Body of pancreas (tissue), 4 donors: ENCODE data around the gene LRP8. TPM values are rescaled to one million over a fixed set of nuclear protein-coding genes. Genes with fewer than 3 reads are reported as not detected.

Experiments
- ATAC-seq: fragments of 150-250 bp; one replicate; pipeline ENCODE4 v1.9.1; 2016
- DNase-seq, 4 donors: peaks; one replicate each; pipeline ENCODE4 v3.0.0-alpha.2; 2019
- H3K27ac ChIP-seq, 4 donors: fragments of 200-600 bp; sonication (generic); 1 replicate in 3 of 4; 2 replicates in 1 of 4; pipeline versions ENCODE4 v1.5.1 to v1.6.1; 2016 to 2019; ENCODE audit warnings: mild to moderate bottlenecking in 1 of 4, mixed read lengths in 1 of 4, moderate library complexity in 1 of 4
- H3K27me3 ChIP-seq, 2 donors: fragments of 200-600 bp; sonication (generic); one replicate each; pipeline ENCODE4 v1.6.0; 2016; ENCODE audit warnings: mild to moderate bottlenecking in 1 of 2
- H3K36me3 ChIP-seq, 2 donors: fragments of 200-600 bp; sonication (generic); replicated peaks in 1 of 2; 2 replicates each; pipeline ENCODE4 v1.5.1; 2016; ENCODE audit warnings: low read depth in 2 of 2; ENCODE audit not compliant: insufficient read depth in 1 of 2
- H3K4me1 ChIP-seq: fragments of 200-600 bp; sonication (generic); one replicate; pipeline ENCODE4 v1.6.0; 2016
- H3K4me3 ChIP-seq, 2 donors: fragments of 200-600 bp; sonication (generic); 1 replicate in 1 of 2; 2 replicates in 1 of 2; pipeline ENCODE4 v1.5.1; 2016 to 2019
- H3K9me3 ChIP-seq, 3 donors: fragments of 200-600 bp; sonication (generic); 1 replicate in 2 of 3; 2 replicates in 1 of 3; pipeline ENCODE4 v1.5.1; 2016
- POLR2A ChIP-seq, 3 donors: fragments of 450-650 bp; IDR thresholded peaks; one replicate each; pipeline ENCODE4 v1.6.1; 2016; ENCODE audit warnings: antibody characterized with exemption in 3 of 3, mild to moderate bottlenecking in 2 of 3
- WGBS, 2 donors: methylation state at CpG; one replicate each; pipeline ENCODE4 v1.1.5; 2017; 5-methylcytosine and 5-hydroxymethylcytosine counted together
- intact Hi-C: fragments of 100-400 bp; cut with DNase I; formaldehyde crosslinking; loops from one replicate; pipeline ENCODE4 v1.15.1; 2023
- total RNA-seq, 2 donors: library from RNA; depleted of rRNA; stranded (reverse); fragments of >200 nt; gene quantifications; one replicate each; pipeline ENCODE4 v1.1.0, GENCODE V29; 2016
- TF ChIP-seq, protein P1 (sequence below), 7 experiments: fragments of 450-650 bp in 4 of 7; fragments of 200-600 bp in 3 of 7; sonication (generic) in 3 of 7; IDR thresholded peaks; one replicate each; pipeline ENCODE4 v1.5.1; 2016 to 2019; ENCODE audit warnings: antibody characterized with exemption in 7 of 7

LRP8 gene
- total RNA-seq, 2 donors from 2014 or later = 1.3 to 4.2 TPM

DNA sequence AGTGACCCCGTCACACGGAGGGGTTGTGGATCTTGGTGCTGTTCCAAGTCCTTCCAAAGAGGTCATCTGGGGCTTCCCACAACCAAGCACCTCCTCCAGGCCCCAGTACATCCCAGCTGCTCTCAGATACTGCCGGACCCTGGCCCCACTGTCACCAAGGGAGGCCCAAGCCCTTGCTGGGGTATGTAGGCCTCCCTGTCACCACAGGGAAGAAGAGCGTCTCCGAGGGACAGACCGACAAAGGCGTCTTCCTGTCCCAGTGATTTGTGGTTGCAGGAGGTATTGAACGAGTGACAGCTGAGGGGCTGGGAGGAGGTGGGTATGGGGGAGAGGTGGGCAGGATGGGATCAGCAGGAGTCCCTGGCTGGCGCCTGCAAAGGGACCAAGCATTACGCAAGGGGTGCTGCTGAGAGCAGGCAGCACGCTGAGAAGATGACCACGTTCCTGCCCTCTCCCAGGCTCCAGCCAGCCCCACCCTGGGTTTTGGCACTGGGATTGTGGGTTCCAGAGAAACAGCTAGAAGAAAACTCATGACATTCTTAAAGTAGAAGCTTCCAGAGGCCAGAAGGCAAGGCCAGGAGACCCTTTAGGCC, 29.7 kb downstream of the LRP8 start:
- Histone ChIP-seq H3K27me3 (no peaks in the 10 kb centered on the region), H3K4me3 (no peak overlapping the region), H3K4me1 (no peaks in the 10 kb centered on the region), H3K27ac (no peak overlapping the region), H3K9me3 (no peaks in the 10 kb centered on the region), H3K36me3 (no peaks in the 10 kb centered on the region)
- TF ChIP-seq, protein P1, sequence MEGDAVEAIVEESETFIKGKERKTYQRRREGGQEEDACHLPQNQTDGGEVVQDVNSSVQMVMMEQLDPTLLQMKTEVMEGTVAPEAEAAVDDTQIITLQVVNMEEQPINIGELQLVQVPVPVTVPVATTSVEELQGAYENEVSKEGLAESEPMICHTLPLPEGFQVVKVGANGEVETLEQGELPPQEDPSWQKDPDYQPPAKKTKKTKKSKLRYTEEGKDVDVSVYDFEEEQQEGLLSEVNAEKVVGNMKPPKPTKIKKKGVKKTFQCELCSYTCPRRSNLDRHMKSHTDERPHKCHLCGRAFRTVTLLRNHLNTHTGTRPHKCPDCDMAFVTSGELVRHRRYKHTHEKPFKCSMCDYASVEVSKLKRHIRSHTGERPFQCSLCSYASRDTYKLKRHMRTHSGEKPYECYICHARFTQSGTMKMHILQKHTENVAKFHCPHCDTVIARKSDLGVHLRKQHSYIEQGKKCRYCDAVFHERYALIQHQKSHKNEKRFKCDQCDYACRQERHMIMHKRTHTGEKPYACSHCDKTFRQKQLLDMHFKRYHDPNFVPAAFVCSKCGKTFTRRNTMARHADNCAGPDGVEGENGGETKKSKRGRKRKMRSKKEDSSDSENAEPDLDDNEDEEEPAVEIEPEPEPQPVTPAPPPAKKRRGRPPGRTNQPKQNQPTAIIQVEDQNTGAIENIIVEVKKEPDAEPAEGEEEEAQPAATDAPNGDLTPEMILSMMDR (IDR thresholded peaks at IDR 0.05) = no peak
- no peak for TF ChIP-seq POLR2A (IDR thresholded peaks at IDR 0.05)
- ATAC-seq (no peak), DNase-seq (no peak)
- 78% methylated on average over 9 to 12 of the region's 12 CpGs for WGBS, 2 donors
- intact Hi-C loops = no loop called here

DNA sequence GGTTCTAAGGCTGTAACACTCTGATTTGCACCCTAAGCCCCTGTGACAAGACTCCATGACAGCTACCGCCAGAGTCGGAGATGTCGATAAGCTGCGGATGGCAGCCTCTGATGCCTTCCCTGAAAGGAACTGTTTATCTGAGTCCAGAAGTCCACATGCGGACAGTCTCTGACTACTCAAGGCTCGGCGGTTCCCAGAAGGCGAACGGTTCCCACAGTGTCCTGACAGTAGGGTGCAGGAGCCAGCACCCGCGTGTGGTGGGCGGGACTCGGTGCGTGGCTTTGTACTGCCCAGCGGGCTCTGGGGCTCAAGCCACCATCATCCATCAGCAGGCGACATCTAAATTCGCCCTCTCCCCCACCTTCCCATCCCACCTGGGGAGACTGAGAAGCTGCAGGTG, 30.7 kb downstream of the LRP8 start:
- H3K27me3 ChIP-seq = no peaks in the 10 kb centered on the region
- intact Hi-C loops = no loop called here
- DNase-seq = no peak
- 90 to 92% methylated on average over 12 to 17 of the region's 17 CpGs for WGBS, 2 donors
- H3K36me3 ChIP-seq = no peaks in the 10 kb centered on the region
- no peak overlapping the region for H3K27ac ChIP-seq
- no peaks in the 10 kb centered on the region for H3K9me3 ChIP-seq
- H3K4me1 ChIP-seq = no peaks in the 10 kb centered on the region
- no peak for ATAC-seq
- TF ChIP-seq, protein P1 (IDR thresholded peaks at IDR 0.05) = no peak
- TF ChIP-seq POLR2A (IDR thresholded peaks at IDR 0.05) = no peak
- no peak overlapping the region for H3K4me3 ChIP-seq

DNA sequence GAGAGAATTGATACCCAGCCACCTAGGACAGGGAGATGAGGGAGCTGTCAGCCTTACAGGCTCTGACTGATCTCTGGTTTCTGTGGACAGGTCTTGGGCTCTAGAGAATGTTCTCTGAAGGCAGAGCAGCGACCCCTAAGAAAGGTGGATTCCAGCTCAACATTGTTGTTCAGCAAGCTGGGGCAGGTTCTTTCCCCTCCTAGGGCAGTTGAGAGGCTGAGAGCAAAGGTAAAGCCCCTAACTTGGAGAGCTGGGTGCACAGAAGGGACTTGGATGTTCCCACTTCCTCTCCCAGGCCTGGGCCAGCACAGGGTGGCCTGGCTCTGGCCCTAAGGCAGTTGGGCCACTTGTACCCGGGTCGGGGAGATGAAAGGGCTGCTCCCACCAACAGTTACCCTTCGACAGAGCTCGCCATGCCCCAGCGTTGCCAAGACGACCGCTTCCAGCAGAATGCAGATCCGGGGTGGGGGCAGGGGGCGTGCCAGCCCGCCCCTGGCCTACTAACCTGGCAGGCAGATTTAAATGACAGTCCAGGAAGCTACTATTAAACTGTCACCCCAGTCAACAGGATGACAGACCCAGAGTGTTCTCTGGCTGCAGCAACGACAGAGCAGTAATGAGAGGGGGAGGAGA, 31.6 kb downstream of the LRP8 start:
- no peak for ATAC-seq
- H3K27ac ChIP-seq = no peak overlapping the region

DNA sequence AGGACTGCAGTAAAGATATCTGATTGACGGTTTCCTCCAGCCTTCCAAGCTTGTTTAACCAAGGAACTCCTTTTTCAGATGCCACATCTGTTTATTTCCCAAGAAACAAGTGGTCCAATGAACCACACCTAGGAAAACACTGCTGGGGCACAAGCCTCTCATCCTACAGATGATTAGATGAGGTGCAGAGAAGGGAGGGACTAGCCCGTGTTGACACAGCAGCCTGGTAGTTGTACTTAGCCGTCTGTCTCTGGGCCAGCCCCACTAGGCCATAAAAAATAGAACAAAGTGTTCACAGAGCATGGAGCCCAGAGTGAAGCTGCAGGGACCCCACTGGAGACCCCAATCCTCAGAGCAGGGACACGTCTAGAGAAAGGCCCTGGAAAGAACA, 32.1 kb downstream of the LRP8 start:
- H3K4me1 ChIP-seq = no peaks in the 10 kb centered on the region
- 39 to 55% methylated on average over 4 of the region's 4 CpGs for WGBS, 2 donors
- intact Hi-C loops = no loop called here
- TF ChIP-seq POLR2A (IDR thresholded peaks at IDR 0.05) = no peak
- TF ChIP-seq, protein P1 (IDR thresholded peaks at IDR 0.05) = no peak
- H3K36me3 ChIP-seq = no peaks in the 10 kb centered on the region
- no peak overlapping the region for H3K27ac ChIP-seq
- H3K9me3 ChIP-seq = no peaks in the 10 kb centered on the region
- H3K27me3 ChIP-seq = no peaks in the 10 kb centered on the region
- DNase-seq = peak in 1 of 4 donors; percentile 24
- no peak for ATAC-seq
- H3K4me3 ChIP-seq = no peak overlapping the region

More for the DNA sequence above, 31.6 kb downstream of the LRP8 start:
- DNase-seq = no peak
- Histone ChIP-seq H3K4me3 (no peak overlapping the region), H3K4me1 (no peaks in the 10 kb centered on the region), H3K36me3 (no peaks in the 10 kb centered on the region), H3K27me3 (no peaks in the 10 kb centered on the region), H3K9me3 (no peaks in the 10 kb centered on the region)
- intact Hi-C loops = no loop called here
- 77 to 92% methylated on average over 7 to 12 of the region's 12 CpGs for WGBS, 2 donors
- TF ChIP-seq, protein P1 (IDR thresholded peaks at IDR 0.05) = no peak
- no peak for TF ChIP-seq POLR2A (IDR thresholded peaks at IDR 0.05)

DNA sequence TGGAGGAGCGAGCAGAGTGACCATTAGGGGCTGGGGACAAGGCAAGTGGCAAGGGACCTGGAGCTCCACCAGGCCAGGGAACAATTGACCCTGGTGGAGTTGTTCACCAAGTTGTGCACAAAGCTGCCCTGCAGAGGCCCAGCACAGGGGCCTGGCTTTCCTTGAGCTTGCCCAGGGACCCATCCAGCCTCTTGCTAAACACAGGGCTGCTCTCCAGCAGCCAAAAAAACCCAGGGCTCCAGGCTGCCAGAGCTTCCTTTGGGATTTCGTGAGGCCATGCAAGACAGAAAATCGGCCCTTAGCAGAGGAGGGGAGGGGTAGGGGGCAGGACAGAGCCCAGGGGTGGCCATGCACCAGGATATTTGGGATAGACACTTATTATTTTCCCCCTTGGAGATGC, 32.6 kb downstream of the LRP8 start:
- TF ChIP-seq POLR2A (IDR thresholded peaks at IDR 0.05) = no peak
- TF ChIP-seq, protein P1 (IDR thresholded peaks at IDR 0.05) = no peak
- H3K9me3 ChIP-seq = no peaks in the 10 kb centered on the region
- ATAC-seq (no peak), DNase-seq (no peak)
- no peaks in the 10 kb centered on the region for H3K4me1 ChIP-seq
- 78 to 96% methylated on average over 3 of the region's 3 CpGs for WGBS, 2 donors
- intact Hi-C loops = no loop called here
- no peaks in the 10 kb centered on the region for H3K36me3 ChIP-seq
- no peak overlapping the region for H3K4me3 ChIP-seq
- H3K27me3 ChIP-seq = no peaks in the 10 kb centered on the region
- no peak overlapping the region for H3K27ac ChIP-seq
